IPS DF 6.9 (cell line): ENCODE measurements around the gene SLBP.

ENCODE experiments used
- DNase-seq: peaks from one replicate; pipeline ENCODE4 v3.0.0-alpha.2; 2013; ENCODE audit warnings: low read depth, low spot score
- H3K27ac ChIP-seq: one replicate; pipeline ENCODE4 v1.5.1; 2013; ENCODE audit warnings: low read length, control low read depth
- H3K27me3 ChIP-seq: 2 replicates; pipeline ENCODE4 v1.6.1; 2013; ENCODE audit warnings: mild to moderate bottlenecking, low read length; ENCODE audit not compliant: control insufficient read depth, insufficient read depth
- H3K36me3 ChIP-seq: 2 replicates; pipeline ENCODE4 v1.6.1; 2013; ENCODE audit warnings: low read length; ENCODE audit not compliant: control insufficient read depth, insufficient read depth
- H3K4me1 ChIP-seq: 2 replicates; pipeline ENCODE4 v1.6.1; 2013; ENCODE audit warnings: low read length; ENCODE audit not compliant: control insufficient read depth, insufficient read depth
- H3K4me3 ChIP-seq: 2 replicates; pipeline ENCODE4 v1.5.1; 2013; ENCODE audit warnings: mild to moderate bottlenecking, low read length
- H3K9me3 ChIP-seq: 2 replicates; pipeline ENCODE4 v1.6.1; 2013; ENCODE audit warnings: low read length, inconsistent platforms; ENCODE audit not compliant: control insufficient read depth, insufficient read depth
- WGBS: extraction: QIAGEN DNeasy Blood & Tissue Kit; methylation state at CpG from one replicate; pipeline ENCODE4 v1.1.7; 2013; ENCODE audit warnings: mixed read lengths, missing lambda C conversion rate; ENCODE audit not compliant: insufficient read length, insufficient coverage; 5-methylcytosine and 5-hydroxymethylcytosine counted together

SLBP gene

GRCh38 chr4:1685235-1686150, 26.6 kb downstream of the SLBP start:
- Histone ChIP-seq H3K27me3 (peaks cover 8% of the 10 kb centered on the region; the same call in 1 of the 2 replicates), H3K27ac (no peak overlapping the region), H3K4me3 (no peak overlapping the region; the same call in 1 of the 2 replicates), H3K9me3 (no peaks in the 10 kb centered on the region), H3K36me3 (no peaks in the 10 kb centered on the region; the same call in 1 of the 2 replicates), H3K4me1 (peaks cover 7% of the 10 kb centered on the region)
- no peak for DNase-seq
- no CpG with 5 or more reads among the region's 23 CpGs for WGBS

DNA sequence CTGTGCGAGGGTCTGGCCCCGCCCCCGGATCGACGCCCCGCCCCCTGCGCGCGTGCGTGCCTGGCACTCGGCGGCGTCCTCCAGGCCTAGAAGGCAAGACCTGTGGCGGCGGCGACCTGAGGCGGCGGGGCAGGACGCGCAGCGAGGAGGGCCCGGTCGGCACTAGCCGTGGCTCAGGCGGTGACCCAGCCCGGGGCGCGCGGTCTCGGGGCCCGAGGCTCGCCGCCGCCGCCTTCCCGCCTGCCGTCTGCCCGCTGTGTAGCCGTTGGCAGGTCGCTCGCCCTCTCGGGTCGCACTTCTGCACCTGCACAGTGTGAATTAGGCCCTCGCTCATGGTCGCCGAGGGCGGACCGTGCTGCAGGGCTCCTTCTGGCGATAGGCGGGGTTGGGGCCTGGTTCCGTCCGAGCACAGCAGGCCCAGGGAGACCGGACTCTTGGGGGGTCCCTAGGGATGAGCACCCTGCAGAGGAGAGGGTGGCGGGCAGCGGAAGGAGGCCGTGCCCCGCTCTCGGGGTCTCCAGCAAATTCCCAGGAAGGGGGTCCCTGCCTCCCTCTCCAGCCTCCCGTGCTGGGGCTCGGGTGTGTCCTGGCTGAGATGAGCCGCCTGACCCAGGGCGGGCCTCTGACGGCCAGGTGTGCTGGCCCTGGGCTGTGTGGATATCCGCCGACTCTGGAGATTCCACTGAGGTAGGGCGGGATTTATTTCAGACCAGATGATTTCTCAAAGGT, 27.4 kb downstream of the SLBP start:
- WGBS: no CpG with 5 or more reads among the region's 66 CpGs
- peak overlapping the region; percentile 32; the same call in 1 of the 2 replicates for H3K4me3 ChIP-seq

GRCh38 chr4:1683736-1684505, 28.2 kb downstream of the SLBP start, which contains the start of gene FAM53A:
Gene FAM53A, minus strand, starts transcription at chr4:1684313. Its CDS starts 15,572 bp downstream, at chr4:1668741.
- peak; percentile 47 for DNase-seq
- peaks cover 8% of the 10 kb centered on the region; the same call in 1 of the 2 replicates for H3K27me3 ChIP-seq
- H3K4me1 ChIP-seq: peaks cover 7% of the 10 kb centered on the region
- H3K9me3 ChIP-seq: no peaks in the 10 kb centered on the region
- H3K4me3 ChIP-seq: peak within 1 kb of the TSS; percentile 58
- H3K36me3 ChIP-seq: no peaks in the 10 kb centered on the region
- no CpG with 5 or more reads among the region's 118 CpGs for WGBS
- no peak within 1 kb of the TSS for H3K27ac ChIP-seq

More for the DNA sequence above, 27.4 kb downstream of the SLBP start:
- no peak overlapping the region for H3K27ac ChIP-seq
- peaks cover 8% of the 10 kb centered on the region; the same call in 1 of the 2 replicates for H3K27me3 ChIP-seq
- peaks cover 7% of the 10 kb centered on the region for H3K4me1 ChIP-seq
- H3K9me3 ChIP-seq: no peaks in the 10 kb centered on the region
- no peak for DNase-seq
- no peaks in the 10 kb centered on the region for H3K36me3 ChIP-seq

- Histone ChIP-seq H3K27me3 (peaks cover 8% of the 10 kb centered on the region; the same call in 1 of the 2 replicates), H3K9me3 (no peaks in the 10 kb centered on the region), H3K4me3 (peak overlapping the region; percentile 58; the same call in 1 of the 2 replicates), H3K36me3 (no peaks in the 10 kb centered on the region), H3K27ac (no peak overlapping the region), H3K4me1 (peaks cover 7% of the 10 kb centered on the region)
- no CpG with 5 or more reads among the region's 13 CpGs for WGBS
- DNase-seq: no peak
Measured at GRCh38 chr4:1683261-1683735, 28.8 kb downstream of the SLBP start.

DNA sequence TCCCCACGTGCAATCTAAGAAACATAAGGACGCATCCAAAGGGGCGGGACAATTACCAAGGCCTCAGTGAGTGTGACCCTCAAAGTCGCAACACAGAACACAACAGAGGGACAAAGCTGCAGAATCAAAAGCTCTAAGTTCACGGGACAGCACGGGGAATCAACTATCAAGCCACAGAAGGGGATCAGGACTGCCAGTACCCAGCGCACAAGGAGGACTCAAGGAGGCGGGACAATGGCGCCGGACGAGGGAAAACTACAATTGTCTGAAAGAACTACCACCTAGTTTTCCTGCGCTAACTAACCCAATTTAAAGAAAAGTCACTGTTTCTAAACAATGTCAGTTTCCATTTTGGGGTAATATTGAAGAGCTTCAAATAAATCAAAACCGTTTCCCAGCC, 29.3 kb downstream of the SLBP start:
- Histone ChIP-seq H3K9me3 (no peaks in the 10 kb centered on the region), H3K4me3 (no peak overlapping the region), H3K36me3 (no peaks in the 10 kb centered on the region), H3K27ac (no peak overlapping the region), H3K4me1 (peaks cover 7% of the 10 kb centered on the region), H3K27me3 (peaks cover 8% of the 10 kb centered on the region; the same call in 1 of the 2 replicates)
- WGBS: no CpG with 5 or more reads among the region's 13 CpGs
- no peak for DNase-seq

GRCh38 chr4:1678244-1678643, 33.9 kb downstream of the SLBP start:
- Histone ChIP-seq H3K4me3 (no peak overlapping the region), H3K4me1 (no peaks in the 10 kb centered on the region), H3K27me3 (peaks cover 5% of the 10 kb centered on the region; the same call in 1 of the 2 replicates), H3K36me3 (no peaks in the 10 kb centered on the region), H3K9me3 (no peaks in the 10 kb centered on the region), H3K27ac (no peak overlapping the region)
- no CpG with 5 or more reads among the region's 5 CpGs for WGBS
- no peak for DNase-seq

GRCh38 chr4:1676605-1677525, 35.3 kb downstream of the SLBP start:
- H3K4me3 ChIP-seq: no peak overlapping the region
- H3K4me1 ChIP-seq: no peaks in the 10 kb centered on the region
- no peak for DNase-seq
- no CpG with 5 or more reads among the region's 25 CpGs for WGBS
- no peaks in the 10 kb centered on the region for H3K27me3 ChIP-seq
- no peak overlapping the region for H3K27ac ChIP-seq
- no peaks in the 10 kb centered on the region for H3K36me3 ChIP-seq
- no peaks in the 10 kb centered on the region for H3K9me3 ChIP-seq

DNA sequence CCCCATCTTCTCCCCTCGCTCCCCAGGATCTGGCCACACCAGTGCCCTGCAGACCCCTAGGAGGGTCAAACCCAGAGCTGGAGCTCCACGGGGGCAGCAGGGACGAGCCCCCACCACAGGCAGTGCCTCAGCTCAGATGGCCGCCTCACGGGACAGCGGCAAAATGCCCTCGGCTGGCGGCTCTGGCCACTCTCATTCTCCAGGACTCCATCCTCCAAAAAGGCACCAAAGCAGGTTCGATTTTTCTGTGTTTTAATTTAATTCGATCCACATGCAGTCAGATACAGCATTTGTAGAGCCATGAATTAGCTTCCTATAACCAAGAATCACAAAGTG, 36.3 kb downstream of the SLBP start:
- H3K27me3 ChIP-seq: no peaks in the 10 kb centered on the region
- no peak overlapping the region for H3K27ac ChIP-seq
- no peaks in the 10 kb centered on the region for H3K36me3 ChIP-seq
- no peaks in the 10 kb centered on the region for H3K9me3 ChIP-seq
- no peak overlapping the region for H3K4me3 ChIP-seq
- no CpG with 5 or more reads among the region's 10 CpGs for WGBS
- DNase-seq: no peak
- no peaks in the 10 kb centered on the region for H3K4me1 ChIP-seq

DNA sequence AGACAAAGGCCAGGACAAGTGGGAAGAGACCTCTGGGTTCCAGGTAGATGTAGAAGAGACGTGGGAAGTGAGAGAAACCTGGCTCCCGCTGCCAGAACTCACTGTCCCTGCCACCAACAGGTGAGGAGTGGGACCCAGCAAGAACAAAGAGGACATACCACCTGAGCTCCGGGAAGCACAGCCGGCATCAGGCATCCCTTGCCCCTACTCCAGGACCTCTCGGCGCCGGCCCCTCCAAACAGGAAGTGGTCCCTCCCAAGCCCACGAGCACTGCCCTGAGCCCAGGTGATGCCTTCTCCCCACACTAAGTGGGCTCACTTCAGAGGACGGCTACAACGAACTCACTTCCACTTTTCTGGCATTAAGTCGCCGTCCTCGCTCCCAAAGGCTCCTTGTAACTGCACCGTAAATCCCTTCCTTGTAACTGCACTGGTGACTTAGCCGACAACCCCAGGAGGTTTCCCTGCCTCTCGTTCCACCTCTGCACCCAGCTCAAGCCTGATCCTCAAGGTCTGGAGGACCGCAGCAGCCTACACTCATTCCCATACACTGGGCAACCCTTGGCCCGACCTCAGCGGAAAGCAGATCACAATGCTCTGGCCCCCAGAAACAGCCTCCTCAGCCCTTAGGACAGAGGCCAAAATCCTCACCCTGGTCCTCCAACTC, 36.9 kb downstream of the SLBP start:
- WGBS: no CpG with 5 or more reads among the region's 19 CpGs
- H3K27ac ChIP-seq: no peak overlapping the region

More for the DNA sequence above, 36.9 kb downstream of the SLBP start:
- Histone ChIP-seq H3K27me3 (no peaks in the 10 kb centered on the region), H3K4me1 (no peaks in the 10 kb centered on the region), H3K4me3 (no peak overlapping the region), H3K9me3 (no peaks in the 10 kb centered on the region), H3K36me3 (no peaks in the 10 kb centered on the region)
- DNase-seq: no peak
